ENCODE data around the gene FOXO3.

- TF ChIP-seq POLR2A (IDR thresholded peaks at IDR 0.05) (no peak), CTCF (IDR thresholded peaks at IDR 0.05) (no peak)
Observed at GRCh38 chr6:108578166-108578565, 17.4 kb downstream of the FOXO3 start.

Measured in right lobe of liver (tissue), 4 donors.